Endothelial cell of umbilical vein (primary cell): ENCODE measurements around the gene GRIA1. TPM values are rescaled to one million over a fixed set of nuclear protein-coding genes. Genes with fewer than 3 reads are reported as not detected.

ENCODE experiments used
- BruUV-seq: library from RNA; stranded (reverse); fragments of 400-500 nt; replicated peaks from 2 replicates; lab custom pipeline; 2021; lab: Mats Ljungman, UMichigan
- CTCF ChIA-PET: fragments of 300-600, 350-600 bp; sonication (Branson Sonifier 250); formaldehyde crosslinking; loops from one replicate; lab custom pipeline; 2021; ENCODE audit warnings: antibody characterized with exemption, inconsistent platforms; lab: Charles Lee
- POLR2A ChIA-PET: fragments of 300-600, 350-600 bp; sonication (Branson Sonifier 250); formaldehyde crosslinking; loops from one replicate; lab custom pipeline; 2021; ENCODE audit warnings: antibody characterized with exemption, inconsistent platforms; lab: Charles Lee
- DNase-seq: peaks from one replicate; pipeline ENCODE4 v3.0.0-alpha.2; 2011; ENCODE audit warnings: low read depth, low spot score
- FAIRE-seq: peaks from 2 replicates; lab custom pipeline; 2011; peaks lifted over from hg19 to GRCh38; lab: Jason Lieb, UNC
- H2AFZ ChIP-seq: 2 replicates; pipeline ENCODE4 v1.6.0; 2012; ENCODE audit warnings: low read depth, low read length, control low read depth, inconsistent platforms
- H3K27ac ChIP-seq: 2 replicates; pipeline ENCODE4 v1.5.1; 2011; ENCODE audit warnings: low read depth, mild to moderate bottlenecking, control low read depth, low read length, moderate library complexity; ENCODE audit not compliant: insufficient read depth
- H3K27me3 ChIP-seq, 2 experiments: 2 replicates each; pipeline versions ENCODE4 v1.6.0 to v1.6.1; 2011; ENCODE audit warnings: low read length in 2 of 2, mixed read lengths in 1 of 2; ENCODE audit not compliant: control insufficient read depth in 2 of 2, insufficient read depth in 2 of 2
- H3K36me3 ChIP-seq, 2 experiments: 2 replicates in 1 of 2; 3 replicates in 1 of 2; pipeline ENCODE4 v1.5.1; 2011; ENCODE audit warnings: low read length in 2 of 2, mild to moderate bottlenecking in 1 of 2, moderate library complexity in 1 of 2; ENCODE audit not compliant: control insufficient read depth in 2 of 2, insufficient read depth in 2 of 2; ENCODE audit errors: extremely low read depth in 1 of 2
- H3K4me1 ChIP-seq: 3 replicates; pipeline ENCODE4 v1.5.1; 2011; ENCODE audit warnings: mild to moderate bottlenecking, low read length; ENCODE audit not compliant: control insufficient read depth, insufficient read depth; ENCODE audit errors: extremely low read depth
- H3K4me2 ChIP-seq: 2 replicates; pipeline ENCODE4 v1.6.1; 2011; ENCODE audit warnings: low read length, control low read depth, mixed read lengths; ENCODE audit not compliant: insufficient read depth
- H3K4me3 ChIP-seq, 3 experiments: fragments of 200-600 bp in 1 of 3; sonication (generic), shearing (Covaris generic) in 1 of 3; replicated peaks in 1 of 3; 2 replicates each; pipeline ENCODE4 v1.5.1; 2011 to 2016; ENCODE audit warnings: control low read depth in 3 of 3, low read length in 3 of 3, mild to moderate bottlenecking in 2 of 3, inconsistent platforms in 1 of 3, low read depth in 1 of 3, moderate library complexity in 1 of 3; ENCODE audit not compliant: insufficient read depth in 1 of 3
- H3K79me2 ChIP-seq: 2 replicates; pipeline ENCODE4 v1.6.0; 2012; ENCODE audit warnings: low read length, inconsistent platforms; ENCODE audit not compliant: control insufficient read depth, insufficient read depth
- H3K9ac ChIP-seq: replicated peaks from 2 replicates; pipeline ENCODE3; 2011; ENCODE audit warnings: low read length, control low read depth; ENCODE audit not compliant: insufficient read depth; ENCODE audit errors: extremely low read depth
- H3K9me1 ChIP-seq: replicated peaks from 3 replicates; pipeline ENCODE4 v1.6.0; 2011; ENCODE audit warnings: mild to moderate bottlenecking, low read length; ENCODE audit not compliant: control insufficient read depth, insufficient read depth; ENCODE audit errors: extremely low read depth
- H3K9me3 ChIP-seq: replicated peaks from 2 replicates; pipeline ENCODE4 v1.5.1; 2012; ENCODE audit warnings: low read length, inconsistent platforms; ENCODE audit not compliant: control insufficient read depth, insufficient read depth
- H4K20me1 ChIP-seq: replicated peaks from 2 replicates; pipeline ENCODE3; 2011; ENCODE audit warnings: mild to moderate bottlenecking, low read length; ENCODE audit not compliant: control insufficient read depth, insufficient read depth; ENCODE audit errors: extremely low read depth
- CTCF ChIP-seq, 2 donors: IDR thresholded peaks; 1 replicate in 1 of 2; 2 replicates in 1 of 2; pipeline ENCODE4 v1.5.1; 2011; ENCODE audit warnings: low read length in 2 of 2, mild to moderate bottlenecking in 2 of 2, moderate library complexity in 2 of 2, control low read depth in 1 of 2, inconsistent platforms in 1 of 2, low read depth in 1 of 2; ENCODE audit not compliant: insufficient read depth in 1 of 2; ENCODE audit errors: extremely low read depth in 1 of 2
- EZH2 ChIP-seq: IDR thresholded peaks from 2 replicates; pipeline ENCODE4 v1.6.1; 2012; ENCODE audit warnings: borderline replicate concordance, low read depth, mild to moderate bottlenecking, moderate library complexity, low read length, inconsistent platforms; ENCODE audit not compliant: severe bottlenecking
- FOS ChIP-seq: IDR thresholded peaks from 2 replicates; pipeline ENCODE4 v1.6.1; 2011; ENCODE audit warnings: mild to moderate bottlenecking, low read length, moderate library complexity, borderline replicate concordance; ENCODE audit not compliant: insufficient read depth
- GATA2 ChIP-seq: IDR thresholded peaks from 2 replicates; pipeline ENCODE4 v1.7.0; 2011; ENCODE audit warnings: low read depth, mild to moderate bottlenecking, moderate library complexity, mixed read lengths, low read length; ENCODE audit not compliant: insufficient read length, insufficient read depth
- JUN ChIP-seq: IDR thresholded peaks from 2 replicates; pipeline ENCODE4 v1.6.1; 2011; ENCODE audit warnings: borderline replicate concordance, low read depth; ENCODE audit not compliant: insufficient read length, insufficient read depth
- MAX ChIP-seq: IDR thresholded peaks from 2 replicates; pipeline ENCODE4 v1.6.1; 2011; ENCODE audit not compliant: insufficient read depth, insufficient read length
- MYC ChIP-seq: IDR thresholded peaks from one replicate; pipeline ENCODE4 v1.6.1; 2011; ENCODE audit warnings: mild to moderate bottlenecking, low read depth, low read length
- POLR2A ChIP-seq: IDR thresholded peaks from 2 replicates; pipeline ENCODE4 v1.6.1; 2012; ENCODE audit warnings: low read depth, mild to moderate bottlenecking, control low read depth, low read length
- POLR2AphosphoS5 ChIP-seq: IDR thresholded peaks from 2 replicates; pipeline ENCODE4 v1.6.1; 2012; ENCODE audit warnings: low read depth, mild to moderate bottlenecking, control low read depth, low read length, moderate library complexity; ENCODE audit not compliant: insufficient read depth
- dilution Hi-C: fragments of 300-500 bp; cut with MboI; formaldehyde crosslinking; loops from one replicate; pipeline ENCODE4 v1.15.0; 2019; ENCODE audit warnings: low sequenced_read_pairs; ENCODE audit not compliant: extremely low pct_ligation_motif_present
- intact Hi-C: fragments of 100-400 bp; cut with micrococcal nuclease; formaldehyde crosslinking; loops from one replicate; pipeline ENCODE4 v1.10.0; 2022
- polyA plus RNA-seq, 4 experiments: library from polyadenylated mRNA; depleted of rRNA in 3 of 4; stranded (reverse) in 3 of 4; unstranded in 1 of 4; fragments of >200 nt; gene quantifications; 2 replicates each; pipeline versions ENCODE4 v1.2.1 to v1.2.3, GENCODE V29; 2011 to 2012; ENCODE audit warnings: missing spikeins in 1 of 4
- total RNA-seq: library from RNA; stranded (reverse); gene quantifications from 2 replicates; pipeline ENCODE4 v1.2.3, GENCODE V29; 2021

The GRIA1 gene
- total and polyA plus RNA-seq, 2 donors (not counting 3 experiments of a cell fraction or from before 2014, with no cell fraction given): not detected

DNA sequence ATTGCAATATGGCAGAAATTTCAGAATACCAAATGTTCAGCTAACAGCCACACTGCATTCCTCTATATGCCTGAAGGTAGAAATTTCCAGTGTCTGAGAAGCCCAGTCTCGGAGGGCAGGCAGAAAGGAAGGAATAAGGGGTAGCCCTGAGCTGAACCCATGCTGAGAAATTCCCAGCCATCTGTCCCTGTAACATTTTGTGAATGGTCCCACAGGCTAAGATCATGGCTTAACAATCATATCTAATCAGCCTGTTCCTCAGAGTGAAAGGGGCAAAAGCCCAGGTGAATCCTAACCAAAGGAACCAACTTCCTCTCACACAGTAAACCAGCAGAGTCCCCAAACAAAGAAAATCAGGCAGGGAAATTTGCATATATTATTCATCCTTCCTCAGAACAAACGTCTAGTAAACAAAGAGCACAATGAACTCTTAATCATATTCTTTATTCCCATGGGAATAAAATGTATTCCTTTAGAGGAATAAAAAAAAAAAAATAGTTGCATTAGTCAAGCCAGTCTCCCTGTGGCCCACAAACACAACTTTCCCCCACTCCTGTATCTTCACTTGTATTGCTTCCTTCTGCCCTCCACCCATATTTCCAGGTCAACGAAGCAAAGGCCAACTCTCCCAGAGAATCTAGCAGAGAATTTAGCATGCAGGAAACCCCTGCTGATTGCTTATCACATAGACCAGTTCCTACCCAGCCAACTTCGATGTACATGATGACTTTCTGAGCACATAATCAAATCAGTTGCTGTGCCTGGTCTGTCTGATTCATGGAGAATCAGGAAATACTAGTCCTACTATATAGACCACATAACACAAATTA is 290.6 kb downstream of the GRIA1 start:
- no peaks in the 10 kb centered on the region for H3K36me3 ChIP-seq
- no peaks in the 10 kb centered on the region for H3K79me2 ChIP-seq
- H3K9me1 ChIP-seq: no peaks in the 10 kb centered on the region
- ChIA-PET POLR2A (no interaction called here), CTCF (no interaction called here)
- H3K4me1 ChIP-seq: no peaks in the 10 kb centered on the region
- no peak overlapping the region for H3K4me3 ChIP-seq
- intact Hi-C loops: loop anchor here (10.0 kb wide), 1 partner anchor 184 kb away; no protein-coding TSS in a partner anchor
- BruUV-seq: no TSS peak
- H3K9ac ChIP-seq: no peak overlapping the region
- TF ChIP-seq GATA2 (no peak), MYC (no peak), POLR2A (no peak), CTCF (IDR thresholded peaks at IDR 0.05; ENCODE audit: extremely low read depth in 1 of 2, insufficient read depth in 1 of 2, low read depth in 1 of 2, low read length in 2 of 2) (no peak), JUN (no peak), MAX (no peak), EZH2 (no peak), POLR2AphosphoS5 (no peak), FOS (no peak)
- no peak overlapping the region for H3K4me2 ChIP-seq
- no peak for DNase-seq
- H2AFZ ChIP-seq: no peak overlapping the region
- no peaks in the 10 kb centered on the region for H3K27me3 ChIP-seq
- FAIRE-seq: no peak
- H4K20me1 ChIP-seq: no peaks in the 10 kb centered on the region
- no peaks in the 10 kb centered on the region for H3K9me3 ChIP-seq
- H3K27ac ChIP-seq: no peak overlapping the region
- dilution Hi-C loops: no loop called here
